GM21447 (cell line): Measurements from ENCODE around the gene HOXD13.
A peak's percentile ranks its signal among the peaks of the same experiment; 100 is the strongest.

ENCODE experiments used
- ATAC-seq: cut with Tn5 transposase; IDR thresholded peaks from one replicate; pipeline ENCODE4 v1.9.1; 2021; ENCODE audit not compliant: unreplicated experiment

The HOXD13 gene

DNA sequence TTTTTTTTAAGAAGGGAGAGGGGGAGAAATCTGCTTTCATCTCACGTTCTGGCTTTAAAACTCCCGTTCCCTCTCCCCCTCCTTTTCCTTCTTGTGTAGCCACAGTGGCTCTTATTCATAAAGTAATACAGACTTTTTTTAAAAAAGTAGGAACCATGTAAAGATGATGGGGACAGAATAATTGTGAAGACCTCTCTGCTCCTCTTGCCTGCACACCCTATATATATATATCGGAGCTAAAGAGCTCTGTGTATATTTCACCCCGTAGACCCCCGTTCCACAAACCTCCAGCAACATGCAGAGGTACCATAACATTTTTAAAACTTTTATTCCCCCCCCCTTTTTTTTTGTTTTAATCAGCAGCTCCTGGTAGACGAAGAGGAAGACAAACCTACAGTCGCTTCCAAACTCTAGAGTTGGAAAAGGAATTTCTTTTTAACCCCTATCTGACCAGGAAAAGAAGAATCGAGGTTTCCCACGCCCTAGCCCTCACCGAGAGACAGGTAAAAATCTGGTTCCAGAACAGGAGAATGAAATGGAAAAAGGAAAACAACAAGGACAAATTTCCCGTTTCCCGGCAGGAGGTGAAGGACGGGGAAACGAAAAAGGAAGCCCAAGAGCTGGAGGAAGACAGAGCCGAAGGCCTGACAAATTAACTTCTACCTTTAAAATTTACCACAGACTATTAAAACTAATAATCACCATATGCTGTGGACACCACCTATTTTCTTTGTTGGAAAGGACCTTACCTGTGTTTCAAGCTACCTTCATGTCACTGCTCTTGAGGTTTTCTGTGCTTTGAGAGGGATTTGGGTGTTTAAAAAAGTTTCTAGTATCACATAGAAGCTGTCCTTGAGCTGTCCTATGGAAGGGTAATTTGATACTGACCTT is 38.7 kb downstream of the HOXD13 start:
- ATAC-seq: no peak

DNA sequence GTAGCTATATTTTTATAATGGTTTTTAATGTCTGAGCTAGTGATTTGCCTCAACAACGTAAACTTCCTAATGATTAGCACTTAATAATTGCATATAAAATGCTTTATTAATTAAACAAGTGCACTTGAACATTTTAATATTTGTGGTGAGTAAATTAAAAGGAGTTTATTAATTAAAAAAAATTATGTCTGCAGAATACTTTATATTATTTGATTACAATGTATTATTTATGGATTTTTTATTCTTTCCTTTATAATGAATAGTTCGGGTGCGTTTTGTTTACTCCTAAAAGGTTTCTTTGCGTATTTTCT is 39.3 kb downstream of the HOXD13 start:
- ATAC-seq: no peak

DNA sequence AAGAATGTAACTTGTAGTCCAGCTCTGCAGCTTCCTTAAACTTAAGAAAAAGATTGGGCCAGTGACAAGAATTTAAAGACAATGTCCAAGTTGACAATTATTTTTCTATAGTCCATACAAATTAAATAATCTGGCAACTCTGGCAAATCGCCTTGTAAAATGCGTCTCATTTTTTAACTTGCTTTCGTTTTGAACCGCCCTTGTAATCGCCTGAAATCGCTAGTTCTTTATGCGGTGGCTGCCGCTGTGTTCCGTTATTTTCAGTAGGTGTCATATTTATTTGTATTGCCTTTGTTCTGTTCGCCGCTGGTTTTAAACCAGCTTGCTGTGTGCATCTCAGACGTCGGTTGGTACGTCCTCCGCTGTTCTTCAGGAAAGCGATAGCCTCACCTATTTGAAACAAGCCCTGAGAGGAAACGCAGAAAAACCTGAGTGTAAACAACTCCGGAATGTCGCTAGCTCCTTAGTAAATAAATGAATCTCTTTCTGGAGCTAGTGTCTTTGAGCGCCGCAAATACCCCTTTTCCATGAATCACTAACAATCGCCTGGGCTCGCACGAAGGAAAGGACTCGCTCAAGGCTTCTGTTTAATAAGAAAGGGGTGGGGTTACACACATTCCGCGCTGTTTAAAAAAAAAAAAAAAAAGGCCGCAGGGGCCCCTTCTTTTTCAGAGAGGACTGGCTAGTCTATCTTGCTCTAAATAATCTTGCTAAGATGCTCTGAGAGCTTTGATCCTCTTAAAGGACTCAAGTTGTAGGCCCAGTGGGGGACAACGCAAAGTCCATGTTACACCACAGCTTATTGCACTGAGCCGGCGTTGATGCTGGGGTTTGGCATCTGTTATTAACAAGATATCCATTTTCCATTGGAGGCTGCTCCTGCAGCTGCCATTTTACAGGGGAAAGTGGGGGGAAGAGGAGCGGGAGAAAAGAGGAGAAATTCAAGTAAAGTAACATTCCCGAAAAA is 40.0 kb downstream of the HOXD13 start:
- ATAC-seq: no peak

DNA sequence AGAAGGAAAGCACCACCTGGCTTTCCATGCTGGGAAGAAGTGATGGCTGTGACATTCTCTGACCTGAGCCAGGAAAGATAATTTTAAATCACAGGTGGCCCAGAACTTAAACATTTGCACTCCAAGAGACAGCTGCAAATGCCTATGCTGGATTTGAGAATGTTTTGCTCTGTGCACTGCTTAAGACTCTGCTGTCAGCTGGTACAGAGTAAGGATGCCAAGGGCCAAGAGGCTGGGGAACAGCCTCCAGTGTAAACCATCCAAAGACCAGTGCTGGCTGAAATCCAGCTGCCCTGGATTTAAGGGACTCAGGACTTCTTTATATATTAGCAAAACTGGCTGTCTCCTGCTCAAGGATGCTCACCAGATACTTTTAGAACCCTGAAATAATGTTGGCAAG is 40.9 kb downstream of the HOXD13 start:
- ATAC-seq: no peak

DNA sequence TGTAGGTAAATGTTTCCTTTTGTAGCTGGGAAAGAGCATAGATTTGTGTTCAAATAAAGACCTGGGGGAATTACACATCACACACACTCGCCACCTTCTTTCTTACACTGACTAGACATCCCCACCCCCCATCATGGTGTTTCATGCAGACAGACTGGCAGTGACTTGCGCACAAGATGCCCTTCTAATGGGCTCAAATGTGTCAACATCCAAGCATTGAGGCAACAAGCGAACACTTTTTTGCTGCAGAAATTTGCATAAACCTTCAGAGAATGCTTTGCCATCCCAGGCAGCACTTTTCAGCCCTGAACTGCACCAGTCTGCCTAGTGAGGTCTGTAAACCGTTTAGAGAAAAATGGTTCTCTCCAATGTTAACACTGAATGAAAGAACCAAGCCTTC is 41.5 kb downstream of the HOXD13 start:
- ATAC-seq: no peak

DNA sequence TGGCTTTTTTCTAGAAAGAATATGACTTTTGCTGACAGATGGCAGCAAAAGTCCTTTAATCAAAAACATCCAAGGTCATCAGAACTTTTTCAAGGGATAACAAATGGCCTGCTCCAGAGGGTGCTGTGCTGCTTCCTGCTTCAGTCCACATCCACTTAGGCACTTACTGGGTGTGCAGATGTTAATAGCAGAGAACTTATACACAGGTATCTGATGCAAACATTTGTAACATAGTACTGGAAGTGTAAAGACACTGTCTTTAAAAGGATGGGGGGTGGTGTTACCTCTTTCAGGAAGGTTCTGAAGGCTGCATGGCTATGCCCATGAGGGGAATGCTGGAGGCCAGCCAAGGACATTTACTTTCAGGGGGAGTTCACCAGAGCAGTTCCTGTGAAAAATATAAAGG is 42.5 kb downstream of the HOXD13 start:
- ATAC-seq: no peak

DNA sequence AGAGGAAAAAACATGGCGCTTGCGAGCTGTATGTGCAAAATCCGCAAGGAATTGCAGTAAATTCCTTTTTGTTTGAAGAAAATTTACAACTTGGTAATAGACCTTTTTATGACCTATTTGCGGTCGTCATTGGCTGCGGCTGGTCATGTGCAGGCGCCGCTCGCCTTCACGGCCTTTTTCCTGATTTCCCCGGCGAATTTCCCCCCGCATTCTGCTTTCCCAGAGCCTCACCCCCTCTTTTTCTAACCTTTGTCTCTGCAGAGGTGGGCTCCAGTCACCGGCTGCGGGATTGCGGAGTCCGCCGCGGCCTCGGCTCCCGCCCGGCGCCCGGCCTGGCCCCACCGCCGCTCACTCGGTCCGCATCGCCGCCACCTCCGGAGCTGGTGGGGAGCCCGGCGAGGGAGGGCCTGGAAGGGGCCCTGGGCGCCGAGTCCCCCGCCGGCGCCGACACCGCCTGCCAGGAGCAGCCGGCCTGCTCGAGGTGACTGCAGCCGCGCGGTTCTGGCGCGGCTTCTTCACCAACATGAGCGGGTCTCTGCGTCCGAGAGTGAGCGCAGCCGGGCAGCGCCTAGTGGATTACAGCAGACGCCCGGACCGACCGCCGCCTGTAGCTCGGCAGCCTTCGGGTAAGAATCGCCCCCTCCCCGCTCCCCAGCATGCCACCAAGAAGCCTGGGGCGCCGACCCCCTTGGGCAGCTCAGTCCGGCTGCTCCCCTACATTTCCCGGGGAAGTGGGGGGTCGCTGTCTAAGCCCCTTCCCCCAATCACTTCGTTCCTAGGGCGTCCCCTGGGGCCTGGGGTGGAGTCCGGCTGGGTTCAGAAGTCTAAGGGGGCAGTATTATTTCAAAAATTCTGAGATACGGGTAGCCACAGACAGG is 44.1 kb downstream of the HOXD13 start:
- ATAC-seq: no peak

DNA sequence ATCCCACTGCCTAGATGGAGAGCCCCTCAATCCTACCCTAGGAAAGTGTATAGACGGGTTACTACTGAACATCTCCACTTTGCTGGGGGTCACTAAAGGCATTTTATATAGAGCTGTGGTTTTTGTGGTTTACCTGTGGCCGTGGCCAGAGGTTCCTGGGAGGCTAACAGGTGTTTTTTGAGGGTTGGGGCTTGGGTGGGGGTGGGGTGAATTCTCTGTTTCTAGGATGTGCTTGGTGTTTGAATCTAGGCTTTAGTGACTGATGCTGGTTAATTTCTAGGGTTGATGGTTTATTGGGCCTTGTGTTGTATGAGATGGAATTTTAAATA is 44.7 kb downstream of the HOXD13 start:
- ATAC-seq: no peak

DNA sequence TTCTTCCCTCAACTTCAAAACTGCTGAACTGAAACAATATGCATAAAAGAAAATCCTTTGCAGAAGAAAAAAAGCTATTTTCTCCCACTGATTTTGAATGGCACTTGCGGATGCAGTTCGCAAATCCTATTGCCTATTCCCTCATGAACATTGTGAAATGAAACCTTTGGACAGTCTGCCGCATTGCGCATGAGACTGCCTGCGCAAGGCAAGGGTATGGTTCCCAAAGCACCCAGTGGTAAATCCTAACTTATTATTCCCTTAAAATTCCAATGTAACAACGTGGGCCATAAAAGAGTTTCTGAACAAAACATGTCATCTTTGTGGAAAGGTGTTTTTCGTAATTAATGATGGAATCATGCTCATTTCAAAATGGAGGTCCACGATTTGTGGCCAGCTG is 45.4 kb downstream of the HOXD13 start:
- ATAC-seq: no peak

DNA sequence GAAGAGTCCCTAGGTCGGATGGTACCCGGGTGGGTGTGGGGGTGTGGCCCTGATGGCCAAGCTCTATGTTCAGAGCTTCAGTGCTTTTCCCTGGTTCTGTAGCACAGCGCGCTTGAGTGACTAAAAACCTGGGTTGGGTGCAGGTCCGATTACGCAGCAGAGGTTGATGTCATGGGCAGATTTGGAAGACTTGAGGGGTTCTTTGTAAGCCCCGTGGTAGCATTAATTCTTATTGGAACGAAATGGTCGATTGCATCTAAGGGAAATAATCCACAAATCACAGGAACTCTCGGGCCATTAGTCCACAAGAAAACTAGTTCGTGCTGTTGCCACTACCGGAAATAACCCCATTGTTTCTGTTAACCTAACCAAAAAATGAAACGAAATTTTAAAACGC is 46.0 kb downstream of the HOXD13 start:
- ATAC-seq: no peak

DNA sequence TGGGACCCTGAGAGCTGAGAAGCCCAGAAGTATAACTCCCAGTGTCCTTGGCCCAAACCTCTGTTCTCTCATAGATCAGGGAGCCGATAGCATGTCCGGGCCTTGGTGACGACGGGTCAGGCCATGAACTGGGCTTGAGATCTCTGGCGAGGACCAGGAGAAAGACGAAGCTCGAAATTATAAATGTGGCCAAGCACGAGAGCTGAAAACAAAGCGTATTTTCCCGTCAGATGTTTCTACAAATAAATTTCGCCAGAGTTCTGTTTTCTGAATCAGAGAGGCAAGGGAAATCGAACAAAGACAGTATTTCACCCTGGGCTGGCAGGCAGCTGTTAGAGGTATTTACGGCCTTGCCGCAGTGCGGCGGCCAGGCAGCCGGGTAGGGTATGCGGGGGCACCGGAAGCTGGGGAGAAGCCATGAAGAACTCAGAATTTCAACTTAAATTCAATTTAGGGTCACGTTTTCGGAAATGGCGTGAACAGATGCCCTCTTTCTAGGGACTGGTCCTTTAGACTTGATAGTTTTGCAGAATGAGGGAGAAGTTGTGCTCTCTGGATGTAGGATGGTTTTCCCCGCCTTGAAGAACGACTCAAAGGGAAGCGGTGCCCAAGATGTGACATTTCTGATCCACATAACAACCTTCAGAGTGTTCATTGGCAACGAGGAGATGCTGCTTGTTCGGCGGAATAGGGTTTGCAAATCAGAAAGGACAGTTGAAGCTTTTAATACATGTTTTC is 46.6 kb downstream of the HOXD13 start:
- ATAC-seq: no peak

DNA sequence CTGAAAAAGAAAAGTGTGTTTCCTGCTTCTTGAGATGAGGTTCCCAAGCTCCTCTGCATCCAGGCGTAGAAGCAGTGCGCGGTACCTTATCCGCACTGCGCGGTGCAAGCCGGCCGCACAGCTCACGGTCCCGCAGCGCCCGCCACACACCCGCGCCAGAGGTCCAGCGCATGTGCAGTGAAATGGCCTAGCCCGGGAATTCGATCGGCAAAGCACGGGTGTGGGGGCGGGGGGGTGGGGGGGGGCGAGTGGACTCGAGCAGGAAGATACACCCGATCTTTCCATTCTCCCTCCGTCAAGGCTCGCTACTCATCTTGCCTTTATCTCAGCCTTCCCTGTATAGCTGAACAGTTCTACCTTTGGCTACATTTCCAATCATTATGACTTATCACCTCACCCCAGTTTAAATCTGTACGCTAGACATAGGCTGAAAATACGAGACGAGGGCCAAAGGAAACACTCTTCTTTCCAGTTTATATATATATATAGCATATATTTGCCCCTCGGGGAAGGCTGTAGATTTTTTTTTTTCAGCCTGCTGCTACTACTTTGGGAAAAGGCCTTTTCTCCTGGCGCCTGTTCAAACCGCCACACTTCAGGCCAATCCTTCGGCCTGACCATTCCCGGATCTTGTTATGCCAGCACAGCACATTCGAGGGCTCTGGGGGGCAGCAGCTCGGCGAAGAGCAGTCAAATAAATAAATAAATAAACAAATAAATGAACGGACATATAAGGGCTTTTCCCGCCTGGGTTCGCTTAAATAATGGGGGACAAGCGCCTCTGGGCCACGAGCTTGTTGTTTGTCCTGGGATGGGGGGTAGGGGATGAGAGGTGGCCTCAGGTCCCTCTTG is 47.4 kb downstream of the HOXD13 start:
- ATAC-seq: no peak

DNA sequence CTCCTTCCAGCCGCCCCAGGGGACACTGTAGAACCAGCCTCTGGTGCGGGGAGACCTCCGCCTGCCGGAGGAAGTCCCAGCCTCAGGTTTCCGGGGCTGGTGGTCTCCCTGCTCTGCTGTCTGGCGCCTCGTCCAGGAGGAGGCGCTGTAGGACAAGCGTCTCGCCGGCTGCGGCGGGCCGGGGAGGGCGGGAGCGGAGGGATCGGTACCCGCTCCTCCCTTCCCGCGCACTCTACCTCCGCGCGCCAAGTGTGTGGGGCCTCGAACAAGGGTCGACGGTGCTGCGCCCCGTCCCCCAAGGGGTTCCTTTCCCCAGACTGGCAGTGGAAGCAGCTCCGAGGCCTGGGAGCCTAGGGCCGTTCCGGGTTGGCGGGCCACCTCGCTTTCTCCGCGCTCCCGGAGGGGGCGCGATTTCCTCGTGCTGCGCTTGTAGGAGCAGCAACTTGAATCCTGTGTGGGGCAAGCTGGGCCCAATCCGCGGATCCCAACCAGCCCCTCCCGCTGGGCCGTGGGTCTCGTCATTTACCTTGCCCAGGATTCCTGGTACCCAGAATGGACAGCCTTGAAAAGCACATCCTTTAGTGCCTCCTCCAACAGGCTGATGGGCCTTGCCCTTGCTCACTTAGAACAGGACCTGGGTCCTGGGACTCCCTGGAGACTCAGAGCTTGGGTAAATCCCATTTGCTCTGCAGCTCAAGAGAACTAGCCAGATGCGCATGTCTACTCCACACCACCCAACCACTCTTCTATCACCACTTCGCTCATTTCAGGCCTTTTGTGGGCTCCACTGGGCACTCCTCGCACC is 48.2 kb downstream of the HOXD13 start:
- ATAC-seq: peak; percentile 81

DNA sequence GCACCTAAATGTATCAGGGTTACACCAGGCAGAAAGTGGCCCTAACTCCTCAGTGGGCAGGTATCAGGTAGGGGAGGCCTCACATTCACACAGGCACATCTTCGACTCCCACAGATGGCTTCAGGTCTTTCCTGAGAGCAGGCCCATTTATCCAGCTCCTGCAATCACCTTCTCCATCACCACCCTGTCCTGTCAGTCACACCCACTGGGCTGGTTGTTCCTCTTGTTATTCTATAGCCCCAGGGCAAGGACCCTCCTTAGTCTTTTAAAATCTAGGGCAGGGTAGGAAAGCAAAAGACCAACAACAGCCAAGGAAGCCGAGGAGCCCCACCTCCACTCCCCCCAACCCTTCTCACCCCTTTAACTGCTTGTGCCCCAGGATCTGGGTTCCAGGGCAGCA is 49.8 kb downstream of the HOXD13 start:
- no peak for ATAC-seq
